Measurements from ENCODE around the gene CCDC59.

- TF ChIP-seq POLR2AphosphoS5 (IDR thresholded peaks at IDR 0.05) (no peak), CTCF (IDR thresholded peaks at IDR 0.05) (no peak), POLR2A (IDR thresholded peaks at IDR 0.05) (no peak)
Measured at GRCh38 chr12:82363990-82364389, 5.8 kb upstream of the CCDC59 start.

All from prostate gland (tissue), 2 donors.